Bronchial epithelial cell (primary cell): Measurements from ENCODE around the gene YWHAE. TPM values are rescaled to one million over a fixed set of nuclear protein-coding genes. Genes with fewer than 3 reads are reported as not detected.
"Not testable (repeated sequence)": the region's sequence is repeated elsewhere in the genome, so short reads cannot be mapped to it uniquely, and the experiment has no call there.

Experiments used
- DNase-seq: peaks from one replicate; pipeline ENCODE4 v3.0.0-alpha.2; 2010; ENCODE audit warnings: low read depth
- FAIRE-seq: peaks from 2 replicates; lab custom pipeline; 2011; peaks lifted over from hg19 to GRCh38; lab: Jason Lieb, UNC
- H3K27me3 ChIP-seq: 2 replicates; pipeline ENCODE4 v1.5.1; 2011; ENCODE audit warnings: low read length; ENCODE audit not compliant: control insufficient read depth, insufficient read depth
- H3K36me3 ChIP-seq: 2 replicates; pipeline ENCODE4 v1.5.1; 2011; ENCODE audit warnings: low read length; ENCODE audit not compliant: control insufficient read depth, insufficient read depth
- H3K4me3 ChIP-seq: 2 replicates; pipeline ENCODE4 v1.5.1; 2011; ENCODE audit warnings: mild to moderate bottlenecking, low read depth, low read length, control low read depth
- total RNA-seq: library from RNA; depleted of rRNA; stranded (reverse); fragments of >200 nt; gene quantifications from 2 replicates; pipeline ENCODE4 v1.2.1, GENCODE V29; 2014
- TF ChIP-seq, protein P1 (sequence below): IDR thresholded peaks from 2 replicates; pipeline ENCODE4 v1.5.1; 2011; ENCODE audit warnings: mild to moderate bottlenecking, moderate library complexity, low read length, control low read depth, inconsistent platforms; ENCODE audit not compliant: insufficient read depth, severe bottlenecking

The YWHAE gene
- total RNA-seq, 1 donor from 2014 or later = 307 TPM

DNA sequence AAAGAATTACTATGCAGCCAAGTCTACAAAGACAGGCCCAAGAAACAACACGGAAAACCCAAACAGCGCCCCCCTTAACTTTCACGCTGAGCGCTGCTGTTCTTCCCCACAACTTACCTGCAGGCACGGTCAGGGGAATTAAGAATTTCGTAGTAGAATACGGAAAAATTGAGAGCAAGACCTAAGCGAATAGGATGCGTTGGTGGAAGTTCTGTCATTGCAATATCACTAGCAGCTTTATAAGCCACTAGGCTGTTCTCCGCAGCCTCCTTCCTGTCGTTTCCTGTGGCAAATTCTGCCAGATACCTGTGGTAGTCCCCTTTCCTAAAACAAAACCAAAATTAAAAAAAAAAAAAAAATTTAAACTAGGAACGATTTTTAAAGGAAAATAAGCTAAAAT lies 39.0 kb downstream of the YWHAE start:
- Histone ChIP-seq H3K4me3 (no peak overlapping the region), H3K36me3 (peaks cover 17% of the 10 kb centered on the region)

DNA sequence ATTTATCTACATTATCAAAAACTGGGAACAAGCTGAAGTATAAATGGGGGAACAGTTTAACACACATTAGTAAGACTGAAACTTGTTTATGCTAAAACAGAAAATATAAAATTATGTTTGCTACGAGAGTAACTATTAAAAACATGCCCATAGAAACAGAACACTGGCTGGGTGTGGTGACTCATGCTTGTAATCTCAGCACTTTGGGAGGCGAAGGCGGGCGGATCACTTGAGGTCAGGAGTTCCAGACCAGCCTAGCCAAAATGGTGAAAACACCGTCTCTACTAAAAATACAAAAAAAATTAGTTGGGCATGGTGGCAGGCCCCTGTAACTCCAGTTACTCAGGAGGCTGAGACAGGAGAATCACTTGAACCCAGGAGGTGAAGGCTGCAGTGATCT lies 39.7 kb downstream of the YWHAE start:
- not testable (repeated sequence) for H3K27me3 ChIP-seq, H3K4me3 ChIP-seq, DNase-seq, FAIRE-seq
- peaks cover 17% of the 10 kb centered on the region for H3K36me3 ChIP-seq

More for the DNA sequence above, 39.0 kb downstream of the YWHAE start:
- FAIRE-seq = no peak
- no peak for DNase-seq
- TF ChIP-seq, protein P1, sequence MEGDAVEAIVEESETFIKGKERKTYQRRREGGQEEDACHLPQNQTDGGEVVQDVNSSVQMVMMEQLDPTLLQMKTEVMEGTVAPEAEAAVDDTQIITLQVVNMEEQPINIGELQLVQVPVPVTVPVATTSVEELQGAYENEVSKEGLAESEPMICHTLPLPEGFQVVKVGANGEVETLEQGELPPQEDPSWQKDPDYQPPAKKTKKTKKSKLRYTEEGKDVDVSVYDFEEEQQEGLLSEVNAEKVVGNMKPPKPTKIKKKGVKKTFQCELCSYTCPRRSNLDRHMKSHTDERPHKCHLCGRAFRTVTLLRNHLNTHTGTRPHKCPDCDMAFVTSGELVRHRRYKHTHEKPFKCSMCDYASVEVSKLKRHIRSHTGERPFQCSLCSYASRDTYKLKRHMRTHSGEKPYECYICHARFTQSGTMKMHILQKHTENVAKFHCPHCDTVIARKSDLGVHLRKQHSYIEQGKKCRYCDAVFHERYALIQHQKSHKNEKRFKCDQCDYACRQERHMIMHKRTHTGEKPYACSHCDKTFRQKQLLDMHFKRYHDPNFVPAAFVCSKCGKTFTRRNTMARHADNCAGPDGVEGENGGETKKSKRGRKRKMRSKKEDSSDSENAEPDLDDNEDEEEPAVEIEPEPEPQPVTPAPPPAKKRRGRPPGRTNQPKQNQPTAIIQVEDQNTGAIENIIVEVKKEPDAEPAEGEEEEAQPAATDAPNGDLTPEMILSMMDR = no peak
- no peaks in the 10 kb centered on the region for H3K27me3 ChIP-seq

DNA sequence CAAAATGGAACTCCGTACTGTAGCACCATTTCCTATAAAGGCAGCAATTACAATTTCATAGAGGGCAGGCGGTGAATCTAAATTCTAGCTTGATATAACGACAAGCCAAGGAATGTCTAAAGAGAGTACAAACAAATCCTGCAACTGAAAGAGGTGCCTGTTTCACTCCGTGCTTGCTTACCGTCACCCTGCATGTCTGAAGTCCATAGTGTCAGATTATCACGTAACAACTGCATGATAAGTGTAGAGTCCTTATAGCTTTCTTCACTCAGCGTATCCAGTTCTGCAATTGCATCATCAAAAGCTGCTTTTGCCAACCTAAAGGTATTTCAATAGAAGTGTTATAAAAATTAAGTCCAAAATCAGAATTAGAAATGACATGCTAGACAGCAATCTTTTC lies 46.0 kb downstream of the YWHAE start:
- Histone ChIP-seq H3K4me3 (no peak overlapping the region), H3K27me3 (no peaks in the 10 kb centered on the region), H3K36me3 (peaks cover 14% of the 10 kb centered on the region)
- TF ChIP-seq, protein P1 = no peak
- DNase-seq (no peak), FAIRE-seq (no peak)

DNA sequence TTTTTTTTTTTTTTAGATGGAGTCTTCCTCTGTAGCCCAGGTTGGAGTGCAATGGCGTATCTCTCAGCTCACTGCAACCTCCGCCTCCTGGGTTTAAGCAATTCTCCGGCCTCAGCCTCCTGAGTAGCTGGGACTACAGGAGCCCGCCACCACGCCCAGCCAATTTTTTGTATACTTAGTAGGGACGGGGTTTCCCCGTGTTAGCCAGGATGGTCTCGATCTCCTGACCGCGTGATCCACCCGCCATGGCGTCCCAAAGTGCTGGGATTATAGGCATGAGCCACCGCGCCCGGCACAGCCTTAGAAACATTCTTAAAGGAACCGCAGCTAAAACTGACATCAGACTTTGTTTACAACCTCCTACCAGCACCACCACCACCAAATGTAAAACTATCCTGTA lies 47.5 kb downstream of the YWHAE start:
- DNase-seq, H3K4me3 ChIP-seq, H3K27me3 ChIP-seq, FAIRE-seq: not testable (repeated sequence)
- H3K36me3 ChIP-seq = peaks cover 14% of the 10 kb centered on the region

DNA sequence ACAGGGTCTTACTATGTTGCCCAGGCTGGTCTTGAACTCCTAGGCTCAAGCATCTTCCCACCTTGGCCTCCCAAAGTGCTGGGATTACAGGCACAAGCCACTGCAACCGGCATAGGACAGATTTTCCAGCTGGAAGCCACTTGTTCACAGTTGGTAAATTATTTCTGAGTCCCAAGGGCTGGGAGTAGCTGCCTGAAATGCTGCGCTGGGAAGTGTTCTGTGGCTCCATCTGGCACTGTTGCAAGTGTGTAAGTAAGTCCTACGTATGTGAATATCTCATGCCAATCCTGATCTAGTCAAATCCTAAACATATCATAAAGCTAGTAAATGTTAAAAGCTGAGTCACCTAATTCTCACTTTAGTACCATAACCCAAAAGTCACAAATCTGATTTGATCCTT lies 48.1 kb downstream of the YWHAE start:
- no peaks in the 10 kb centered on the region for H3K27me3 ChIP-seq
- DNase-seq (no peak), FAIRE-seq (no peak)
- TF ChIP-seq, protein P1 = no peak
- H3K4me3 ChIP-seq = no peak overlapping the region
- peaks cover 15% of the 10 kb centered on the region for H3K36me3 ChIP-seq

DNA sequence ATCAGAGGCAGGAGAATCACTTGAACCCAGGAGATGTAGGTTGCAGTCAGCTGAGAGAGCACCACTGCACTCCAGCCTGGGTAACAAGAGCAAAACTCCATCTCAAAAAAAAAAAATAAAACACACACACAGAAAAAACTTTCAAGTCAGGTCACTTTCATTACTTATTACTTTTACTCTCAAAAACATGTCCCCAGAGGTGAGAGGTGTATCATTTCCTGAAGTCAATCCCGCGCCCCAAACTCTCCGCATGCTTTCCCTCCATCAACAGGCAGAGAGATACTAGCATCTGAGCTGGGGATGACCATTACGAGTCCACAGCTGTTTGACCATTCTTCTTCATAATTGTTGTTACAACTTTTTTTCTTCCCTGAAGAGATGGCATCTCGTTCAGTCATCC lies 48.7 kb downstream of the YWHAE start:
- Histone ChIP-seq H3K27me3 (no peaks in the 10 kb centered on the region), H3K36me3 (peaks cover 12% of the 10 kb centered on the region), H3K4me3 (no peak overlapping the region)
- FAIRE-seq = no peak
- TF ChIP-seq, protein P1 = no peak
- no peak for DNase-seq

DNA sequence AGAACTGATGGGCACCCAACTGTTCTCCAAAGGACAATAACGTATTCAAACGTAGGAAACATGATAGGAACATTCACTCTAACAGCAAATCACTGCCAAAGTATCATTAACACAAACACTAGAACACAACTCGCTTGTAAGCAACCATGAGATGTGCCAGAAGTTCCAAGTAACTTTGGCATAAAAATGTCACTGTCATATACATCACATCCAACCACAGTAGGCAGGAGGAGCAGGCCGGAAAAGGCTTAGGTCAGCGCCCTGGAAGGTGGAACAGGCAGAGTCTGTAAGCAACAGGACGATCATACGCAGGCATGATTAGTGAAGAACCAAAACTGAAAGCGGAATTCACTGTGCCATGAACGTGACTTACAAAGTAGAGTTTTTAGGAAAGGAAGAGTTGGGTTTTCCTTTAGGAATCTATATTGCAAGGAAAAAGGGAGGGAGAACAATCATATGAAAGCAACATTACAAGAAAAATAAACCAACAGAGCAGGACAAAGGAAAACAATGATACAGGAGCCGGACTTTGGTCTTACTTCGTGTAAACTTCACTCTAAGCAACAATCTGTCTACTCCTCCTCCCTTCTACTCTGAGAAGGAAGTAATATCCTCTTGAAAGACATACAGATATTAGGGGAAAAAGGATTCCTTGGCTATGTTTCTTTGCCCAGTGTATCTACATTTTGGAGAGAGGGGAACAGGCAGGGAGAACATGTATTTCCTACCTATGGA lies 52.3 kb downstream of the YWHAE start:
- Histone ChIP-seq H3K27me3 (no peaks in the 10 kb centered on the region), H3K4me3 (no peak overlapping the region), H3K36me3 (peaks cover 16% of the 10 kb centered on the region)
- FAIRE-seq (no peak), DNase-seq (no peak)
- TF ChIP-seq, protein P1 = no peak
